Activated naive CD4-positive, alpha-beta T cell treated with anti-CD3 and anti-CD28 coated beads for 36 hours (primary cell): Measurements from ENCODE around the gene RFT1. TPM values are rescaled to one million over a fixed set of nuclear protein-coding genes. Genes with fewer than 3 reads are reported as not detected.
"Not testable (repeated sequence)": the region's sequence is repeated elsewhere in the genome, so short reads cannot be mapped to it uniquely, and the experiment has no call there.

ENCODE experiments used
- CTCF ChIA-PET: fragments of 350-600 bp; sonication (Branson Sonifier 250); formaldehyde crosslinking; loops from one replicate; lab custom pipeline; 2021; ENCODE audit warnings: antibody characterized with exemption; lab: Charles Lee
- DNase-seq: peaks from one replicate; pipeline ENCODE4 v3.0.0-alpha.2; 2020
- H3K27ac Mint-ChIP-seq: one replicate; pipeline ENCODE4 v1.8.0; 2021; ENCODE audit warnings: mild to moderate bottlenecking, mixed read lengths
- H3K27me3 Mint-ChIP-seq: one replicate; pipeline ENCODE4 v1.8.0; 2021; ENCODE audit warnings: low read depth, mixed read lengths
- H3K36me3 Mint-ChIP-seq: one replicate; pipeline ENCODE4 v1.8.0; 2021; ENCODE audit warnings: low read depth, mixed read lengths
- H3K4me1 Mint-ChIP-seq: one replicate; pipeline ENCODE4 v1.8.0; 2021; ENCODE audit warnings: low read depth, mixed read lengths
- H3K4me3 Mint-ChIP-seq: one replicate; pipeline ENCODE4 v1.8.0; 2021; ENCODE audit warnings: mild to moderate bottlenecking, moderate library complexity, mixed read lengths
- H3K9me3 Mint-ChIP-seq: one replicate; pipeline ENCODE4 v1.8.0; 2021; ENCODE audit warnings: mixed read lengths
- intact Hi-C: fragments of 100-400 bp; cut with micrococcal nuclease; formaldehyde crosslinking; loops from one replicate; pipeline ENCODE4 v1.15.1; 2023
- total RNA-seq, 2 experiments: library from RNA; stranded (reverse); gene quantifications; one replicate each; pipeline ENCODE4 v1.2.3, GENCODE V29; 2021

The RFT1 gene
- total RNA-seq, 2 experiments from 2014 or later: 29.9 to 31.7 TPM

DNA sequence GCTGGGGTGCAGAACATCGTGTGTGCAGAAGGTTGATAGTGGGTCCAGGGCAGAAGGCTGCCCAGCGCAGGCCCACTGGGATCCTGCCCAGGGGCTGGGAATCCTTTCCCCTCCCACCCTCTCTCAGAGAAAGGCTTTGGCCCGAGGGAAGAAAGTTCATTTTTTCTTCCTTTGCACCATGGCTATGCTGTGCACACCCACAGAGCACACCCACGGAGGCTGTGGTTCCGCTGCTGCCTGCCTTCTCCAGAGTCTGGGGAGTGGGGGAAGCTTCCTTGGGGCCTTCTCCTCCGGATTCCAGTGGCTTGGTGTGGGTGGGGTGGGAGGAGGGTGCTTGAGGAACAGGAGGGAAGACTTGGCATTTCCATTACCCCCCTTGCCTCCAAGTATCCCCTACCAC is 23.7 kb upstream of the RFT1 start:
- no peak for DNase-seq
- Mint-ChIP-seq H3K4me1 (no peaks in the 10 kb centered on the region), H3K27me3 (peaks cover 36% of the 10 kb centered on the region), H3K36me3 (no peaks in the 10 kb centered on the region), H3K27ac (no peak overlapping the region), H3K9me3 (no peaks in the 10 kb centered on the region), H3K4me3 (no peak overlapping the region)
- intact Hi-C loops: no loop called here
- CTCF ChIA-PET: interaction anchor here (1.8 kb wide), 1 partner anchor 42 kb away, joined by 4 read pairs; no protein-coding TSS in a partner anchor

DNA sequence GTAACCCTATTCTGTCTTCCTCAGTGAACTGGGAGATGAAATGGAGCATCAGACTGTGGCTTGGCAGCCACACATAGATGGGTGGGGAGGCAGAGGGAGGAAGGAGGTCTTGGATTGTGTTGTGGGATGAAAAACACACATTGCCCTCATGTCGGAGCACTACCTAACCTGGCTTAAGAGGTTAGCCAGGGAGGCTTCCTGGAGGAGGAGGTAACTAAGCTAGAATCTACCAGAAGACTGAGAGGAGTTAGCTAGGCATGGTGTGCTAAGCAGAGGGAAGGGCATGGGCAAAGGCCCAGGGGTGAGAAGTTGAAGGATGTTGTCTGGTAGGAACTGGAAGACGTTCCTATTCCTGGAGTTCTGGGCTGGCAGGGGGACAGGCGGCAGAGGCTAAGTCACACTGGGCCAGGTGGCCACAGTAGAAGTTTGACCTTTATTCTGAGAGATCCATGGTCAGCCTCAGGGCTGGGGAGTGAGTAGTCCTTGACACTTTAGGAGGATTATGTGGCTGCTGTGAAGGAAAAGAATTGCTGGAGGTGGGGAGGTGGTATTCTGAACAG is 23.1 kb upstream of the RFT1 start:
- no peaks in the 10 kb centered on the region for H3K36me3 Mint-ChIP-seq
- DNase-seq: no peak
- CTCF ChIA-PET: no interaction called here
- intact Hi-C loops: no loop called here
- H3K9me3 Mint-ChIP-seq: no peaks in the 10 kb centered on the region
- no peaks in the 10 kb centered on the region for H3K4me1 Mint-ChIP-seq
- peaks cover 32% of the 10 kb centered on the region for H3K27me3 Mint-ChIP-seq
- H3K4me3 Mint-ChIP-seq: no peak overlapping the region
- H3K27ac Mint-ChIP-seq: no peak overlapping the region

DNA sequence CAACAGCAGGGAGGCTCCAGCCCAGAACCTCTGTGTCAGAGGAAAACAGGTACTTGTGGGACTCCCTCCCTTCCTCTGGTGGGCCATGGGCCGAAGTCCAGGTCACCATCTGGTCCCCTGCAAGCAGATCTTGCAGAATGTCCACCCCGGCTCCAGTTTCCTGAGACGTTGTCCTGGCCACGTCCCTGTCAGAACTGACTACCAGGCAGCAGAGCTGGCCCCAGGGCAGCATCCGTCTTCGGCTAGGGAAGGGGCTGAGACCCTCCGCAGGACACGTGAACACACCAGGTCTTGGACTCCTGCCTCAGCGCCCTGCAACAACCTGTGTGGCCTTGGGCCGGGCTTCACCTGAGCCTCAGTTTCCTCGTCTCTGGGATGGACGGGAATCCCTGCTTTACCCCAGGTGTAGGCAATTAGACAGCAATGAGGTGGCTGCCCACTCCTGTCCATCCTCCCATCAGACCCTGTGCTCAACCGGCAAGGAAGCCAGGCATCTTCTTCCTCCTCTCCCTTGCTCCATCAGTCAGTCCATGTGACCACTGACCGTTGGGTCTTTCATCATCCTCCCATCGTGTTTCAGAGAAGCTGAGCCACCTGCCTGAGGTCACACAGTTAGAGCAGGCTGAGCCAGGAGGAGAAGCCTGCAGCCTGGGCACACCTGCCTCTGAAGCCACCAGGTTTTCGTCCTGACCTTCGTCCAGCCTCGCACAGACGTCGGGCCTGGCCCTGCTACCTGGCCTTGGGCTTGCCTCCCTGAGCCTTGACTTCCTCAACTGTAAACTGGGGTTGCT is 21.8 kb upstream of the RFT1 start:
- H3K9me3 Mint-ChIP-seq: no peaks in the 10 kb centered on the region
- H3K4me3 Mint-ChIP-seq: no peak overlapping the region
- H3K36me3 Mint-ChIP-seq: no peaks in the 10 kb centered on the region
- CTCF ChIA-PET: interaction anchor here (0.5 kb wide), 1 partner anchor 176 kb away, joined by 4 read pairs; no protein-coding TSS in a partner anchor
- H3K27me3 Mint-ChIP-seq: peaks cover 27% of the 10 kb centered on the region
- no peak for DNase-seq
- H3K27ac Mint-ChIP-seq: no peak overlapping the region
- no peaks in the 10 kb centered on the region for H3K4me1 Mint-ChIP-seq
- intact Hi-C loops: no loop called here

DNA sequence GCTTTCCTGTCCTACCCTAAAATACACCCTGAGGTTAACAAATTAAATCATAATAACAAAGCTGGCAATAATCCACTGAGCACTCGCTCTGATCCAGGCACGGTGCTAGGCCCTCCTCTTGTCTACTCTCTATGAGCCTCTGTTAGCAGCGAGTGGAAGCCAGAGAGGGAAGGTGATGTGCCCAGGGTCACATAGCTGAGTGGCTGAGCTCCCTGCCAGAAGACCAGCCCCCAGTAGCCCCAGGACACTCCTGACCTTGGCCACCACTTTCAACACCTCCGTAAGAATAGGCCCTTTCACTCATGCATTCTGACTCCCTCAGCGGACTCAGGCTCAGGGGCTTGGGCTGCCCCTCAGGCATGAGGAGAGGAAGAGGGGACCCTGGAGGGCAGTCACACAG is 21.2 kb upstream of the RFT1 start:
- no peaks in the 10 kb centered on the region for H3K9me3 Mint-ChIP-seq
- H3K27ac Mint-ChIP-seq: no peak overlapping the region

DNA sequence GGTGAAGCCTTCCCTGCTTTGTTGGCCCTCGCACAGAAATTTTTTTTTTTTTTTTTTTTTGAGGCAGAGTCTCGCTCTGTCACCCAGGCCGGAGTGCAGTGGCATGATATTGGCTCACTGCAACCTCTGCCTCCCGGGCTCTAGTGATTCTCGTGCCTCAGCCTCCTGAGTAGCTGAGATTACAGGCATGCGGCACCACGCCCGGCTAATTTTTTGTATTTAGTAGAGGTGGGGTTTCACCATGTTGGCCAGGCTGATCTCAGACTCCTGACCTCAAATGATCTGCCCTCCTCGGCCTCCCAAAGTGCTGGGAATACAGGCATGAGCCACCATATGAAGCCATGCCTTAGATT is 20.8 kb upstream of the RFT1 start:
- peaks cover 22% of the 10 kb centered on the region for H3K27me3 Mint-ChIP-seq
- H3K27ac Mint-ChIP-seq, H3K4me1 Mint-ChIP-seq, H3K36me3 Mint-ChIP-seq, intact Hi-C loops, DNase-seq, H3K9me3 Mint-ChIP-seq, H3K4me3 Mint-ChIP-seq: not testable (repeated sequence)
- CTCF ChIA-PET: interaction anchor here (0.5 to 1.2 kb wide), 2 partner anchors 11 to 17 kb away, joined by 3 to 4 read pairs; no protein-coding TSS in a partner anchor

More for the DNA sequence above, 21.2 kb upstream of the RFT1 start:
- H3K4me1 Mint-ChIP-seq: no peaks in the 10 kb centered on the region
- H3K36me3 Mint-ChIP-seq: no peaks in the 10 kb centered on the region
- intact Hi-C loops: no loop called here
- CTCF ChIA-PET: interaction anchor here (0.5 to 1.2 kb wide), 3 partner anchors 11 to 177 kb away, joined by 3 to 4 read pairs (median 4); no protein-coding TSS in a partner anchor
- peaks cover 22% of the 10 kb centered on the region for H3K27me3 Mint-ChIP-seq
- no peak for DNase-seq
- H3K4me3 Mint-ChIP-seq: no peak overlapping the region

DNA sequence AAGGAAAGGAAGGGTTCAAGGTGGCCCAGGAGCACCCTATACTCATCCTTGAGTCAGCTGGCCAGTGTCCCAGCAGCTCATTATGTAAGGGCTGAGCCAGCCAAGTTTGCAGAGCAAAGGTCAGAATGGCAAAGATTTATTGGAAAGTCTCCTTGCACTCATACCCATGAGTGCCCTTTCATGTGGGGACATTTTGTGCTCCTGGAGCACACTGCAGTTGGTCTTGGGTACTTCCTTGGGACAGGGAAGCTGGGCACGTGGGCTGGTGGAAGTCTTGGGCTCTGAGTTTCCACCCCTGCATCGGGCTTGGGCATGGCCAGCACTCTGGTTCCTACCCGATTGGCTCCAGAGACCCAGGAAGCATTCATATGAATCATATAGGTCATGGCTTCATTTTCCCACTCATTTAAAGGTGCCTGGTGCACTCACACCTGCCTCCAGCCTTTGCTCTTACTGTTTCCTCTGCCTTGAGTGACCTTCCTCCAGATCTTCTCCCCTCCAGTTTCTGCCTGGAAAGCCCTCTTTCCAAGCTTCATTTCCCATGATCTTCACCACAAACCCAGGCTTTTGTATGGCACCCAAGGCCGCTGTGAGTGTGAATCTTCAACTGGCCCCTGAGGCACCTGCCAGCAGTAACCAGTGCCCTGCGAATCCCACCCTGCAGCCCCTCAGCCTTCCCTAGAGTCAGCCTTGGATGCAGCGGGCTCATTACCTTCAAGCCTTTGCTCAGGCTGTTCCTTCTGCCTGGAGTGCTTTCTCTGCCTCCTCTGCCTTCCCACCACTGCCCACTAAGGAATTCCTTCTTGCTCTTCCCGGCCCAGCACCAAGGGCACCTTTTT is 20.2 kb upstream of the RFT1 start:
- peaks cover 16% of the 10 kb centered on the region for H3K27me3 Mint-ChIP-seq
- H3K36me3 Mint-ChIP-seq: no peaks in the 10 kb centered on the region
- DNase-seq: no peak
- no peak overlapping the region for H3K27ac Mint-ChIP-seq
- no peaks in the 10 kb centered on the region for H3K9me3 Mint-ChIP-seq
- CTCF ChIA-PET: interaction anchor here (1.1 to 1.2 kb wide), 2 partner anchors 16 to 40 kb away, joined by 3 to 4 read pairs; no protein-coding TSS in a partner anchor
- intact Hi-C loops: no loop called here
- no peak overlapping the region for H3K4me3 Mint-ChIP-seq
- no peaks in the 10 kb centered on the region for H3K4me1 Mint-ChIP-seq

DNA sequence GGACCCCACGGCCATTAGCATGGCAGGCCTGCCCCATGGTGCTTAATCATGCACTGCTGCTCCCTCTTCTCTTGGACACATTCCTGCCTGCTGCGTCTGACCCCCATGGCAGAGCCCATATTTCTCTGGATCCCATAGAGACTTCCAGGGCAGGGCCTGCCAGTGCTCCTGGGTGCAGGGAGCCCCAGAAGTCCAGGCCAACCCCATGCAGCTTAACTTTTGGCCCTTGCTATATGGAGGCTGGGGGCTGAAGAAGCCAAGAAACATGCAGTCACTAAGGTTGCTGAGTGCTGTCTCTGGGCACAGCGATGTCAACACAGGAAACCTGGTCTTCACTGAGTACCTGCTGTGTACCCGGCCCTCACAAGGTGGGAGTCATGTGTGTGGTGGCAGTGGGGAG is 19.5 kb upstream of the RFT1 start:
- no peak for DNase-seq
- no peaks in the 10 kb centered on the region for H3K4me1 Mint-ChIP-seq
- H3K9me3 Mint-ChIP-seq: no peaks in the 10 kb centered on the region
- no peak overlapping the region for H3K27ac Mint-ChIP-seq
- CTCF ChIA-PET: interaction anchor here (1.1 kb wide), 1 partner anchor 40 kb away, joined by 3 read pairs; no protein-coding TSS in a partner anchor
- H3K4me3 Mint-ChIP-seq: no peak overlapping the region
- intact Hi-C loops: no loop called here
- peaks cover 9% of the 10 kb centered on the region for H3K27me3 Mint-ChIP-seq
- no peaks in the 10 kb centered on the region for H3K36me3 Mint-ChIP-seq

DNA sequence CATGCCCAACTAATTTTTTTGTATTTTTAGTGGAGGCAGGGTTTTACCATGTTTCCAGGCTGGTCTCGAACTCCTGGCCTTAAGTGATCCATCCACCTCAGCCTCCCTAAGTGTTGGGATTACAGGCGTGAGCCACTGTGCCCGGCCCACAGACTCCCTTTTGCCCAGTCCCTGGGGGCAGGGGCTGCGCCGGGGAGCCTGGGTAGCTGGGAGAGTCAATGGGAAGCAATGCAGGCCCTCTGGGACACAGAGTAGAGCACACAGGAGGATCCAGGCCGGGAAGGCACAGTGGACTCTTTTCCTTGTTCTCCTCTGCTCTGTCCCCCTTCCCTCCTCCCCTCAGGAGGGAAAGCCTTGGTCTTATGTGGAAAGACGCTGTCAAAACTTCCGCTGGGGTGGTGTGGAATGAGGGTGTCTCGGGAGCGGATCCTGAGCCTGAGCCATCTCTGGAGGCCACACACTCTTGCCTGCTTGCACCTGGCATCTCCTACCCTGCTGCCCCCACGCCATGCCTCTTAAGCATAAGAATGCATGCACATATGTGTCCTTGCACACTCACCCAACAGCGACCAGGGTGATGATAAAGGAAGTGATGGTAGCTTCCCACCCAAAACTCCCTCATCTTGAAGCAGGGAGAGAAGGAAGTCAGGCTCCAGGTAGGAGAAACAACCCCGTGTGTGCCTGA is 18.9 kb upstream of the RFT1 start:
- no peak for DNase-seq
- no peaks in the 10 kb centered on the region for H3K36me3 Mint-ChIP-seq
- H3K27ac Mint-ChIP-seq: no peak overlapping the region
- no peak overlapping the region for H3K4me3 Mint-ChIP-seq
- no peaks in the 10 kb centered on the region for H3K9me3 Mint-ChIP-seq
- peaks cover 5% of the 10 kb centered on the region for H3K27me3 Mint-ChIP-seq
- intact Hi-C loops: no loop called here
- no peaks in the 10 kb centered on the region for H3K4me1 Mint-ChIP-seq
- CTCF ChIA-PET: no interaction called here

DNA sequence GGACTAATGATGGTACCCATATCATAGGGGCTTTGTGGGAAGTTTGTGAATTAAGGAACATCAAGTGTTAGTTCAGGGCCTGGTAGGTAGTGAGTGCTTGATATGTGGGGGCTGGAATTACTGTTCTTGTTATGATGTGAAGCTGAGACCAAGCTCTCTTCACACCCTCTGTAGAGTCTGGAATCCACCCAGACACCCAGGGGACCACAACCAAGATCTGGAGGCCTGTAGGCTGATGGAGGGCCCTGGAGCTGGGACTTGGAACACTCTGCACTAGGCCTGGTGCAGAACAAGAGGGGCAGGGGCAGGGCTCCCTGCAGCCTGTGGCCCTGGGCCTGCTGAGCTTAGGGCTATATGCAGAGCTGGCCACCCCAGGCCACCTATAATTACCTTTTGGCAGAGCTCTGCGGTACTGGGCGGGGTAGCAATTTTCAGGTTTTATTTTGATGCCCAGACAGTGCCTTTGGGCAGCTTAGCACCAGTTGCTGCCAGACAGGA is 17.7 kb upstream of the RFT1 start:
- no peak for DNase-seq
- intact Hi-C loops: no loop called here
- Mint-ChIP-seq H3K4me1 (no peaks in the 10 kb centered on the region), H3K9me3 (no peaks in the 10 kb centered on the region), H3K27ac (no peak overlapping the region), H3K27me3 (no peaks in the 10 kb centered on the region), H3K36me3 (no peaks in the 10 kb centered on the region), H3K4me3 (no peak overlapping the region)
- CTCF ChIA-PET: interaction anchor here (1.0 to 1.9 kb wide), 4 partner anchors 12 to 48 kb away, joined by 3 to 9 read pairs (median 5); no protein-coding TSS in a partner anchor

DNA sequence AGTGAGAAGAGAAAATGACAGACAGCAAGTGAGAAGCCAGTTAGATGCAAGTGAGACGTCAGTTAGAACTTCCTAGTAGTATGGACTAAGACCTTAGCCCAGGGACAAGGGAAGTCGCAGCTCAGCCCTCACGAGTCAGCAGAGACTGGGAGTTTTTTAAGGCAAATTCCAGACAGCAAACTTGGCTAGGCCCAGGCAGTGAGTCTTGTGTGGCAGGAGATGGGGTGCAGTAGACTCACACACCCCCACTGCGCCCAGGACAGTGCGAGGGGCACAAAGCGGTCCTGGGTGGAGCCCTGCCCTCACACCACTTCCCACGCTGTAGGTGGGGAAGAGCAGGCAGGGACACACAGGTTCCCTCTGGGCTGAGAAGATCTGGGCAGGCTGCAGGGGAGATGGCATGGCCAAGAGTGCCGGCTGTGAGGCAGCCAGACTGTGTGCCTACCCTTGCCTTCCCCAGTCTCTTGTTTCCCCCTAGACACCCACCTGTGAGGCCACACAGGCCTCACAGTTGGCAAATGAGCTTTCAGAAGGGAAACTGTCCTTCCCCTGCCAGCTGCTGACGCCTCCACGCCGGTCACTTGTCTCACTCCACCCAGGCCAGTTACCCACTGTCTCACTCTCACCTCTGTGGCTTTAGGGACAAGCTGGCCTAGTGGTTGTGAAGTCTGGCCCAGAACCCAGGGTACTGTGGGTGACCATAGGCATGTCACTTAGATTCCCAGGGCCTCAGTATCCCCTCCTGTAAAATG is 17.1 kb upstream of the RFT1 start:
- H3K9me3 Mint-ChIP-seq: no peaks in the 10 kb centered on the region
- no peaks in the 10 kb centered on the region for H3K27me3 Mint-ChIP-seq
- H3K4me1 Mint-ChIP-seq: no peaks in the 10 kb centered on the region
- CTCF ChIA-PET: interaction anchor here (1.0 to 1.9 kb wide), 5 partner anchors 11 to 48 kb away, joined by 3 to 9 read pairs (median 4); no protein-coding TSS in a partner anchor
- no peak overlapping the region for H3K27ac Mint-ChIP-seq
- intact Hi-C loops: no loop called here
- H3K36me3 Mint-ChIP-seq: no peaks in the 10 kb centered on the region
- no peak for DNase-seq
- no peak overlapping the region for H3K4me3 Mint-ChIP-seq

DNA sequence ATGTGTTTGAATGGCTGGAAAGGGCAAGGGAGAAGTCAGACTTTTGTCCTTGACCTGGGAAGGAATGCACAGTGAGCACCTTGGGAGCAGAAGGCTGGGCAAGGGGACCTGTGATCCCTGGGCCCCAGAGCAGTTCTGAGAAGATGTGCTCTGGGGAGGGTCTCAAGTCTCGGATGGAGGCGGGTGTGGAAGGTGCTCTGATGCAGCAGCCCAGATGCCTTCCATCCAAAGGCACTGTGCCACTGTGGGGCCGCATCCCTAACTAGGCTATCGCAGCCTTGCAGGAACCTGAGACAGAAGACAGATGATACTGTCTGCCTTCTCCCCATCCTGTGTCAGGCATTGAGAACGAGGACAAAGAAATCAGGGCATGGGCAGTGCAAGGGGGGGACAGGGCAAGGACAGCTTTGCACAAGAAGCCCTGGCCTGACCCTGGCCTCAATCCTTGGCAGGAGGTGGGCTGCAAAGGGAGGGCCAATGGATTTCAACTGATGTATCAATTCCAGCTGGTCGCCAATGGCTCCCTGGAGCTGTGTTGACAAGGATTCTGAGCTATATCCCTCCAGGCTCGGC is 16.2 kb upstream of the RFT1 start:
- Mint-ChIP-seq H3K27ac (no peak overlapping the region), H3K4me3 (no peak overlapping the region)
- CTCF ChIA-PET: interaction anchor here (0.7 to 1.9 kb wide), 3 partner anchors 11 to 49 kb away, joined by 3 to 9 read pairs (median 3); no protein-coding TSS in a partner anchor

More for the DNA sequence above, 16.2 kb upstream of the RFT1 start:
- intact Hi-C loops: no loop called here
- no peaks in the 10 kb centered on the region for H3K9me3 Mint-ChIP-seq
- no peaks in the 10 kb centered on the region for H3K27me3 Mint-ChIP-seq
- no peaks in the 10 kb centered on the region for H3K36me3 Mint-ChIP-seq
- no peaks in the 10 kb centered on the region for H3K4me1 Mint-ChIP-seq
- no peak for DNase-seq
